Thyroid gland (tissue), 4 donors: ENCODE results near the gene SLC24A1. TPM values are rescaled to one million over a fixed set of nuclear protein-coding genes. Genes with fewer than 3 reads are reported as not detected.

ENCODE experiments used
- DNase-seq, 2 donors: peaks; one replicate each; pipeline ENCODE4 v3.0.0-alpha.2; 2019
- H3K27ac ChIP-seq, 3 donors: fragments of 200-600 bp; sonication (generic); 1 replicate in 2 of 3; 2 replicates in 1 of 3; pipeline ENCODE4 v1.5.1; 2016 to 2019; ENCODE audit warnings: mild to moderate bottlenecking in 1 of 3, moderate library complexity in 1 of 3
- H3K27me3 ChIP-seq: fragments of 200-600 bp; sonication (generic); one replicate; pipeline ENCODE4 v1.5.1; 2019
- H3K36me3 ChIP-seq, 2 donors: fragments of 200-600 bp; sonication (generic); one replicate each; pipeline ENCODE4 v1.5.1; 2016 to 2019
- H3K4me1 ChIP-seq, 2 donors: fragments of 200-600 bp; sonication (generic); one replicate each; pipeline ENCODE4 v1.5.1; 2017 to 2019
- H3K4me3 ChIP-seq, 3 donors: fragments of 200-600 bp; sonication (generic); replicated peaks in 1 of 3; 1 replicate in 2 of 3; 2 replicates in 1 of 3; pipeline ENCODE4 v1.5.1; 2016; ENCODE audit warnings: mild to moderate bottlenecking in 1 of 3
- H3K9me3 ChIP-seq: fragments of 200-600 bp; sonication (generic); one replicate; pipeline ENCODE4 v1.5.1; 2017
- CTCF ChIP-seq, 6 experiments: fragments of 200-600 bp in 3 of 6; fragments of 450-650 bp in 3 of 6; sonication (generic) in 3 of 6; IDR thresholded peaks; one replicate each; pipeline ENCODE4 v1.5.1; 2016 to 2019; ENCODE audit warnings: antibody characterized with exemption in 6 of 6, mild to moderate bottlenecking in 2 of 6, inconsistent platforms in 1 of 6, moderate library complexity in 1 of 6
- POLR2A ChIP-seq, 2 donors: fragments of 450-650 bp; IDR thresholded peaks; one replicate each; pipeline ENCODE4 v1.6.1; 2017; ENCODE audit warnings: antibody characterized with exemption in 2 of 2, mild to moderate bottlenecking in 2 of 2, moderate library complexity in 1 of 2
- WGBS, 2 donors: methylation state at CpG; one replicate each; pipeline ENCODE4 v1.1.5; 2017; 5-methylcytosine and 5-hydroxymethylcytosine counted together
- intact Hi-C: fragments of 100-400 bp; cut with DNase I; formaldehyde crosslinking; loops from one replicate; pipeline ENCODE4 v1.15.1; 2023
- total RNA-seq, 4 donors: library from RNA; depleted of rRNA; stranded (reverse); fragments of >200 nt; gene quantifications; one replicate each; pipeline ENCODE4 v1.2.3, GENCODE V29; 2016

SLC24A1 gene
- total RNA-seq, 4 donors from 2014 or later = 10.6 to 23.5 (median 13.0) TPM

GRCh38 chr15:65663521-65663920 is 41.8 kb downstream of the SLC24A1 start:
- H3K4me1 ChIP-seq = no peaks in the 10 kb centered on the region
- WGBS, 2 donors = 75 to 82% methylated on average over 3 of the region's 3 CpGs
- H3K27ac ChIP-seq = no peak overlapping the region
- intact Hi-C loops = no loop called here
- TF ChIP-seq CTCF (IDR thresholded peaks at IDR 0.05) = no peak
- no peak for TF ChIP-seq POLR2A (IDR thresholded peaks at IDR 0.05)
- H3K9me3 ChIP-seq = no peaks in the 10 kb centered on the region
- H3K27me3 ChIP-seq = no peaks in the 10 kb centered on the region
- peak; percentile 45 to 49 for DNase-seq
- H3K4me3 ChIP-seq = no peak overlapping the region
- peaks cover 3 to 17% of the 10 kb centered on the region in 2 donors for H3K36me3 ChIP-seq

- H3K36me3 ChIP-seq = peaks cover 10 to 15% of the 10 kb centered on the region in 2 donors
- H3K4me3 ChIP-seq = no peak overlapping the region
- 89 to 95% methylated on average over 3 of the region's 3 CpGs for WGBS, 2 donors
- no peaks in the 10 kb centered on the region for H3K4me1 ChIP-seq
- H3K27me3 ChIP-seq = no peaks in the 10 kb centered on the region
- TF ChIP-seq CTCF (IDR thresholded peaks at IDR 0.05) (no peak), POLR2A (IDR thresholded peaks at IDR 0.05) (no peak)
- no peak for DNase-seq
- intact Hi-C loops = no loop called here
- H3K27ac ChIP-seq = no peak overlapping the region
- no peaks in the 10 kb centered on the region for H3K9me3 ChIP-seq
Observed at GRCh38 chr15:65666257-65666656, 44.5 kb downstream of the SLC24A1 start.

- intact Hi-C loops = no loop called here
Observed at GRCh38 chr15:65675551-65675950, 53.8 kb downstream of the SLC24A1 start.

GRCh38 chr15:65676123-65676522 is 54.4 kb downstream of the SLC24A1 start:
- H3K36me3 ChIP-seq = peaks cover 5 to 11% of the 10 kb centered on the region in 2 donors
- WGBS, 2 donors = 81 to 84% methylated on average over 2 of the region's 2 CpGs

More at GRCh38 chr15:65675551-65675950, 53.8 kb downstream of the SLC24A1 start:
- TF ChIP-seq POLR2A (IDR thresholded peaks at IDR 0.05) (no peak), CTCF (IDR thresholded peaks at IDR 0.05) (no peak)
- H3K36me3 ChIP-seq = peaks cover 6 to 11% of the 10 kb centered on the region in 2 donors
- H3K27me3 ChIP-seq = no peaks in the 10 kb centered on the region
- WGBS, 2 donors = 75 to 81% methylated on average over 1 of the region's 1 CpG
- no peaks in the 10 kb centered on the region for H3K9me3 ChIP-seq
- no peak overlapping the region for H3K4me3 ChIP-seq
- no peak for DNase-seq
- no peak overlapping the region for H3K27ac ChIP-seq
- H3K4me1 ChIP-seq = no peaks in the 10 kb centered on the region

GRCh38 chr15:65680544-65680943 is 58.8 kb downstream of the SLC24A1 start:
- TF ChIP-seq POLR2A (IDR thresholded peaks at IDR 0.05) (no peak), CTCF (IDR thresholded peaks at IDR 0.05) (no peak)
- intact Hi-C loops = loop anchor here (10.0 kb wide), 1 partner anchor 134 kb away; no protein-coding TSS in a partner anchor
- no peak overlapping the region for H3K27ac ChIP-seq
- no peaks in the 10 kb centered on the region for H3K9me3 ChIP-seq
- no peak overlapping the region for H3K4me3 ChIP-seq
- 93 to 95% methylated on average over 1 of the region's 1 CpG for WGBS, 2 donors
- no peak for DNase-seq
- H3K4me1 ChIP-seq = no peaks in the 10 kb centered on the region
- H3K27me3 ChIP-seq = no peaks in the 10 kb centered on the region
- no peaks in the 10 kb centered on the region for H3K36me3 ChIP-seq

More at GRCh38 chr15:65676123-65676522, 54.4 kb downstream of the SLC24A1 start:
- Histone ChIP-seq H3K9me3 (no peaks in the 10 kb centered on the region), H3K27ac (no peak overlapping the region), H3K27me3 (no peaks in the 10 kb centered on the region), H3K4me3 (no peak overlapping the region), H3K4me1 (no peaks in the 10 kb centered on the region)
- DNase-seq = no peak
- TF ChIP-seq CTCF (IDR thresholded peaks at IDR 0.05) (no peak), POLR2A (IDR thresholded peaks at IDR 0.05) (no peak)
- intact Hi-C loops = no loop called here
